DMS53 treated with DMSO at 0.1 percent for 48 hours (cell line): Measurements from ENCODE around the gene ZIM2.

ENCODE experiments used
- DNase-seq: peaks from one replicate; lab custom pipeline; 2025; ENCODE audit not compliant: unreplicated experiment; lab: John Stamatoyannopoulos, UW

Gene ZIM2

GRCh38 chr19:56811480-56811879 lies 29.0 kb downstream of the ZIM2 start:
- DNase-seq, result no peak

- DNase-seq, result no peak
Measured at GRCh38 chr19:56810260-56810659, 30.3 kb downstream of the ZIM2 start.

- DNase-seq, result no peak
Measured at GRCh38 chr19:56808717-56809392, 31.7 kb downstream of the ZIM2 start.

DNA sequence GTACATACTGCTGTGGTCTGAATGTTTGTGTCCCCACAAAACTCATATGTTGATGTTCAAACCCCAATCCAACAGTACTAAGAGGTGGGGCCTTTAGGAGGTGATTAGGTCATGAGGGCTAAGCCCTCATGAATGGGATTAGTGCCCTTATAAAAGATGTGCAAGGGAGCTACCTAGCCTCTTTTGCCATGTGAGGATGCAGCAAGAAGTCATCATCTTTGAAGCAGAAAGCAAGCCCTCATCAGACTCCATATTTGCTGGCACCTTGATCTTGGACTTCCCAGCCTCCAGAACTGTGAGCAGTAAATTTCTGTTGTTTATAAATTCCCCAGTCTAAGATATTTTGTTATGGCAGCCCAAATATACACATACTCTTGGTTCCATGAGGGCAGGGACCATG lies 33.9 kb downstream of the ZIM2 start:
- no peak for DNase-seq

DNA sequence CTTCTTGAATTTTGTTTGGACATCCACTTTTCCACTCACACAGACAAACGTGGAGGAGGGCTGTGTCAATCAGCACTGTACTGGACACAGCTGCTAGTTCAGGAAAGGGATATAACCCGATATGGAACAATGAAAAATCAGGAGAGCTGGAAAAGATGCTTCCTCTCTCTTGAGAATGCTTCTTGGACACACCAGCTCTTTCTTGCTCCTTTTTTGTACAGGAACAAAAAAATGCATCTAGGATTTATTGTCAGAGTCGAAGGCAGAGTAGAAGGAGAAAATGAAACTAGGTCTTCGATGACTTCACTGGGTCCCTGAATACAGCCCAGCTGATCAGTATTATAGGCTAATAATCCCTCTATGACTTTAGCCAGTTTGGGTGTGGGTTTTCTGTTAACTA lies 62.2 kb downstream of the ZIM2 start:
- no peak for DNase-seq

GRCh38 chr19:56769650-56770049 lies 70.9 kb downstream of the ZIM2 start:
- no peak for DNase-seq

DNA sequence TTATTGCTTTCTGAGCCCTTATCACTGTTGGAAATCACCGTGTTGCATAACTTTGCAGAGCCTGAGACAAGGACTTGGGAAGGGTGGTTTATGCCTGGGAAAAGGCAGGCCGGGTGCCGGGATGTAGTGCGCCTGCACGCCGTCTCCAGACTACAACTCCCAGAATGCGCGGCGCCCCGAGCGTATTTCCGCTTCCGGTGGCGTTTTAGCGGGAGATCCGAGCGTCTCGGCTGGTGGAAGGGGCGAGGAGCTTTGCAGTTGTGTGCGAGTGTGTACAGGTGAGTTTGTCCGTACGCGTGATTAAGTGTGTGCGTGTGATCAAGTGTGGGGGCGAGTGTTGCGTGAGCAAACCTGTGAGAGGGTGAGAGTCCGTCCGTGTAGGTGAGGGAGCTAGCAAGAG lies 75.4 kb downstream of the ZIM2 start:
- DNase-seq, result no peak

- no peak for DNase-seq
Measured at GRCh38 chr19:56764196-56764695, 76.3 kb downstream of the ZIM2 start.

DNA sequence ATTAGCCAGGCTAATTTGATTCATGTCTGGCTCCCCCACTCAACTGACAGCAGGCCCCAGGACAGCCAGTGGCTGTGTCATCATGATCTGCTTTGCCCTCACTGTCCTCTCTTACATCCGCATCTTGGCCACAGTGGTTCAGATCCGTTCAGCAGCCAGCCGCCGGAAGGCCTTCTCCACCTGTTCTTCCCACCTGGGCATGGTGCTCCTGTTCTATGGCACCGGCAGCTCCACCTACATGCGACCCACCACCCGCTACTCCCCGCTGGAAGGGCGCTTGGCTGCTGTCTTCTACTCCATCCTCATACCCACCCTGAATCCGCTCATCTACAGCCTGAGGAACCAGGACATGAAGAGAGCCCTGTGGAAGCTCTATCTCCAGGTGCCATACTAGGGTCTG lies 79.7 kb downstream of the ZIM2 start:
- DNase-seq, result no peak

- DNase-seq, result no peak
Measured at GRCh38 chr19:56759531-56759930, 81.0 kb downstream of the ZIM2 start.

DNA sequence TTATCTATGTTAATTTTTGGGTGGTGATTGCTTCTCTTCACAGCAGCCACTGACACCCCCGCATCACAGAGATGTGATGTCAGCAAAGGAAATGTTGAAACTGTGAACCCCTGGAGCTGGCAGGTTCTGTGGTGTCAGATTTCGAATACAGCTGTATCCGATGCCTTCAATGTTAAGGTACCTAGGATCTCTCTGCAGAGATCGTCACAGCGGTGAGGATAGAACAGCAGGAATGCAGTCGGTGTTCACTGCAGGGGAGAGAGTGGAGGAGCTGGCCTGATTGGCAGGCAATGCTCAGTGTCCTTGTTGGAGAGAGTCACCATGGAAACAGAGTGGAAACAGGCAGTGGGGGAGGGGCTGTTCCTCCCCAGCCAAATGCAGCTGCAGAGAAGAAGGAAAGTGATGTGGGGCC lies 89.4 kb downstream of the ZIM2 start:
- no peak for DNase-seq

- no peak for DNase-seq
Measured at GRCh38 chr19:56750658-56751057, 89.9 kb downstream of the ZIM2 start.

- DNase-seq, result no peak
Measured at GRCh38 chr19:56748378-56748777, 92.1 kb downstream of the ZIM2 start.

DNA sequence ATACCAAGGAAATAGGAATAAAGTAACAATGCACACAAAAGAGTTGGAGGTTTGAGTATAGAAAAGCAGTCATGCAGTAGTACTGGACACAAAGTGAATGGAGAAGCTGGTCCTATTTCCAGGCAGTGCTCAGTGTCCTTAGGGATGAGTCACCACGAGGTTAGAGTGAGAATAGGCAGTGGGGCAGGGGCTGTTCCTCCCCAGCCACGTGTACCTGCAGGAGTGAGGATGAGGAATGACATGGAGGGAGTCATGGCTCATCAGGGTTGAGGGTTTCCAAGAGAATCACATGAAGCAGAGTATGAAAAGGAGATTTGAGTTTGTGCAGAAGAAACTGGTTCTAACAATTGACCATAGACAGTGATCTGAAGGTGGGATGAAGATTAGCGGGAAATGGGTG lies 94.2 kb downstream of the ZIM2 start:
- DNase-seq, result no peak

GRCh38 chr19:56740501-56740900 lies 100.0 kb downstream of the ZIM2 start:
- no peak for DNase-seq

- DNase-seq, result no peak
Measured at GRCh38 chr19:56736571-56736970, 104.0 kb downstream of the ZIM2 start.

GRCh38 chr19:56732976-56733375 lies 107.5 kb downstream of the ZIM2 start:
- DNase-seq, result no peak

DNA sequence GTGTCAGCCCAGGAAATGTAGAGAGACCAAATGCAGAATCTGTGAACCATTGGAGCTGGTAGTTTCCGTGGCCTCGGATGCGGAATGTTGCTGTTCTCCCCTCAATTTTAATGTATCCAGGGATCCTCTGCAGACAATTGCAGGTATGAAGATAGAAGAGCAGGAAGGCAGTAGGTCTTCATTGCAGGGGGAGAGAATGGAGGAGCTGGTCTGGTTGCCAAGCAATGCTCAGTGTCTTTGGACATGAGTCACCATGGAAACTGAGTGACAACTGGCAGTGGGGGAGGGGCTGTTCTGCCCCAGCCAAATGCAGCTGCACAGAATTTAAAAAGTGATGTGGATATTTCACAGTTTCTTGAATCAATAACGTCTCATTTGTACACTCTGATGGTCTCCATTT lies 112.8 kb downstream of the ZIM2 start:
- no peak for DNase-seq

DNA sequence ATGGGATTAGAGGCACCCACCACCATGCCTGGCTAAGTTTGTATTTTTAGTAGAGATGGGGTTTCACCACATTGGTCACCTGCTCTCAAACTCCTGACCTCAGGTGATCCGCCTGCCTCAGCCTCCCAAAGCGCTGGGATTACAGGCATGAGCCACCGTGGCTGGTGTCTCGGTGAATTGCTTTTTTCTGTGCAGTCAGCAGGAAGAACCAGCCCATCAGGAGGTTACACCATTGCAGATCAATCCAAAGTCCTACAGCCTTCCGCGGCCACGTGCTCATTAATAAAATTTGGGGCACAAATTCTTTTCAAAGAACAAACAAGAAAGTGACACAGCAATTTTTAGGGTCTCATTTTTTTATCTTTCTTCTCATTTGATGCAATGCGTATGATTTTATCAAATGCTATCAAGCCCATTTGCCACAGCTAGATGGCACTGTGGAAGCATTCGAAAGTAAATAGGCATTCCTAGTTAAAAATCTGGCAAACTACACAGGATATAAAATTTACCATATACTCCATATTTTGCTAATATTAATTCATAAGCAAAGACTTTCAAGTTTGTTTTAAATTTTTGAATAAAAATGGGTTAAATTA lies 114.6 kb downstream of the ZIM2 start:
- no peak for DNase-seq
